ENCODE measurements around the gene GPR15. TPM values are rescaled to one million over a fixed set of nuclear protein-coding genes. Genes with fewer than 3 reads are reported as not detected.

Gene GPR15
- total RNA-seq, 1 donor from 2014 or later: not detected

DNA sequence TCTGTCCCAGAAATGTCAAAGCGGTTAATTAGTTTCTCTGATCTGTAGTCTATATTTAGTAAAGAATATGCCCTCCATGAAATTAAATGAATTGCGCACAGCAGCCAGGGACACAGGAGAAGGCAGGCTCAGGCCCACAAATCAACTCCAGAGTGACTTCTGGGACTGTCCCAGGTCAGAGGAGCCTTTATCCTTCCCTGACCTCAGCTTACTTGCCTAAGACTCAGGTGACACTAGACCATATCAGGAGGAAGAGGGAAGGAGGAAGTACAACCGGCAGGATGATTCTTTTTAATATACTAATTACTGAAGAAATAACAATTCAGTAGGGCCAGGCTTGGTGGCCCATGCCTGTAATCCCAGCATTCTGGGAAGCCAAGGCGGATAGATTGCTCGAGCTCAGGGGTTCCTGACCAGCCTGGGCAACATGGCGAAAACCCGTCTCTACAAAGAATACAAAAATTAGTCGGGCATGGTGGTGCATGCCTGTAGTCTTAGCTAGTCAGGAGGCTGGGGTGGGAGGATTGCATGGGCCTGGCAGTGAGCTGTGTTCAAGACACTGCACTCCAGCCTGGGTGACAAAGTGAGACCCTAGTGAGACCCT, 1.8 kb upstream of the GPR15 start:
- DNase-seq (ENCODE audit: low spot score): no peak
- ATAC-seq: no peak

DNA sequence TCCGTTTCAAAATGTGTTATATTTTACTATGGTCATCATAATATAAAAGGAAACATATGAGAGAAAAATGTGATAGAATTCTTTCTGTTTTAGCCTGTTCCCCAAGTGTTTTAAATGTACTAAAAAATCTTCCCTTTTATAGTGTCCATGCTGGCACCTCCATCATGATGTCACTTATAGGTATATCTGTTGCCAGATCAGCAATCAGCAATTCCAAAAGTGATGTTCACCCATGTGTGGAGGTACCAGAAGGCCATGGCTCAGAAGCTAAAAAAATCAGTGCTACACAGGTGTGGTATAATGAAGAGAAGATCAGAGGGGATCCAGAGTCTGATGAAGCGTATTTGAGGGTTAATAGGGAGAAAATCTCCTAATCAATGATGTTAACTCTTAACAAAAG, 1.1 kb upstream of the GPR15 start:
- DNase-seq (ENCODE audit: low spot score) (no peak), ATAC-seq (no peak)

DNA sequence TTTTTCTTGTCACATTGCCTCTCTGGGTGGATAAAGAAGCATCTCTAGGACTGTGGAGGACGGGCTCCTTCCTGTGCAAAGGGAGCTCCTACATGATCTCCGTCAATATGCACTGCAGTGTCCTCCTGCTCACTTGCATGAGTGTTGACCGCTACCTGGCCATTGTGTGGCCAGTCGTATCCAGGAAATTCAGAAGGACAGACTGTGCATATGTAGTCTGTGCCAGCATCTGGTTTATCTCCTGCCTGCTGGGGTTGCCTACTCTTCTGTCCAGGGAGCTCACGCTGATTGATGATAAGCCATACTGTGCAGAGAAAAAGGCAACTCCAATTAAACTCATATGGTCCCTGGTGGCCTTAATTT, 478 bp downstream of the GPR15 start:
- no peak for ATAC-seq

DNA sequence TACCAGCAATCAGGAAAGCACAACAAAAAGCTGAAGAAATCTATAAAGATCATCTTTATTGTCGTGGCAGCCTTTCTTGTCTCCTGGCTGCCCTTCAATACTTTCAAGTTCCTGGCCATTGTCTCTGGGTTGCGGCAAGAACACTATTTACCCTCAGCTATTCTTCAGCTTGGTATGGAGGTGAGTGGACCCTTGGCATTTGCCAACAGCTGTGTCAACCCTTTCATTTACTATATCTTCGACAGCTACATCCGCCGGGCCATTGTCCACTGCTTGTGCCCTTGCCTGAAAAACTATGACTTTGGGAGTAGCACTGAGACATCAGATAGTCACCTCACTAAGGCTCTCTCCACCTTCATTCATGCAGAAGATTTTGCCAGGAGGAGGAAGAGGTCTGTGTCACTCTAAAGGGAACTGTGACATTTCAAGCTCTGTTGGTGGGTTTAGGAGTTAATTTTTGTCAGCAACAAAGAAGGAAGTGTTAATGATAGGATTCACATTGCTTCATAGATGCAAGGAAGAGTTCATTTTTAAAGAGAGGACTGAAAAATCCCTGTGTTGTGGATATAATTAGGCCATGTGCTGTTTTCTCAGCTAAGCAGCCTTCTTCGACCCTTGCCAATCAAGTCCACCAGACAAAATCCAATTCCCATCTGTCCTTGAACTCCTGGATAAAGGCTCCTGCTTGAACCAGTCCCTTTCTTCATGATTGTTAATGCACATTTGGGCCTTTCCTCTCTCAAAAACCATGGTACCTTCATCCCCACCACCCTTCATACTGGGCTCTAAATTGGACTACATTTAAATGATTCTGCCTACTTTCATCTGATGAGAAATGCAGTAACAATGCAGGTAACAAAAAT, 1.2 kb downstream of the GPR15 start:
- DNase-seq (ENCODE audit: low spot score): no peak
- no peak for ATAC-seq

More for the DNA sequence above, 478 bp downstream of the GPR15 start:
- no peak for DNase-seq (ENCODE audit: low spot score)

DNA sequence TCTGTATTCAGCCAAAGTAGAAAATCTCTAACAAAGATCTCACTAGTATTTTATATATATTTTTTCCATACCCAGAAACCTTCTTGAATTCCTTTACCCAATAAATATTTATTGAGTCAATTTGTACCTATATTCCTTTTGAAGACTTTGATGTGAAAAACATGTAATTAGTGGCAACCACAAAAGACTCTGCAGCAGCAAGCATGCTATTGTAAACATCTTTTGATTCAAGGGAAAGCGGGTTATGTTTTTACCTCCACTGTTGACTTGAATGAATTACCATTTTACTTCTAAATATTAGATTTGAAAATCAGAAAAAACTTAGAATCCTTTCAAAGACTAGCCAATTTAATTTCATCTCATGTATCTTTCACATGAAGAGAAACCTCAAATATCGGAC, 2.4 kb downstream of the GPR15 start:
- no peak for DNase-seq (ENCODE audit: low spot score)
- ATAC-seq: no peak

DNA sequence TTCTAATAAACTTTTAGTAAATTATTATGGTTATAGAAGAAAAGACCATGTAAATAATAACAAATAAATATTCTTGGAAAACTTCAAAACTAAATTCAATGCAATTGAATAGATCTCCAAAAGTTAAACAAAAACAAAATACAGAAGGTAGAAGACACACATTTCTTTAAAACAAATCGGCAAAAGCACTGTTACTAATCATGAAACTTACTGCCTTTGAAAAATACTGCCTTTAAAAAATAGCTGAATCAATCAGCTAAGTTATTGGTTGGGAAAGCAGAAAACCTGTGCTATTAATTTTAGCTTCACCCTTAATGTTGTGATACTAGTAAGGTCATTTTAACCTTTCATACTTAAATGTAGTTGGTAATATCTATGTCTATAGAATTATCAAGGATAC, 3.0 kb downstream of the GPR15 start:
- ATAC-seq (no peak), DNase-seq (ENCODE audit: low spot score) (no peak)

DNA sequence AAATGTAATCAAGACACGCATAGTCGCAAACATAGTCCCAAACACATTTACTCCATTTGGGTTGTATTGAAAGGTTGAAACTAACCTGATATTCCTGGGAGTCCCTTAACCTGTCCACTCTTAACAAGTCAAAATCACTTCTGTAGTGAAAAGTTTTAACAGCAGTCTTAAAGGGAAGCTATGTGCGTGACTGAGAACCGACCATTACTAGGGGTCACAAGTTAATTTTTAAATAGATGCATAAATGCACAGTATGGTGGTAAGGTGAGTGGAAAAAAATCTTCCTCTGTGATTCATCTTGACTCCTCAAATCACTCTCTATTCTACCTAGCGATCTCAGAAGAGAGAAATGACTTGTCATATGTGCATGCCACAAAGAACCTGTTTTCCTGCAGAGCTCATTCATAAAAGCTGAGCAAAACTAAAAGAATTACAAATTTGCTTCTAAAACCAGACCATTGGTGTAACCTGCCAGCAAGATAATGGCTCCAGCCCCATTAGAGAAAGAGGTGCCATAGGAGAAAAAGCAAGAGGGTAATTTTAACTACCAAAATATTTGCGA, 4.8 kb downstream of the GPR15 start:
- no peak for DNase-seq (ENCODE audit: low spot score)
- no peak for ATAC-seq

DNA sequence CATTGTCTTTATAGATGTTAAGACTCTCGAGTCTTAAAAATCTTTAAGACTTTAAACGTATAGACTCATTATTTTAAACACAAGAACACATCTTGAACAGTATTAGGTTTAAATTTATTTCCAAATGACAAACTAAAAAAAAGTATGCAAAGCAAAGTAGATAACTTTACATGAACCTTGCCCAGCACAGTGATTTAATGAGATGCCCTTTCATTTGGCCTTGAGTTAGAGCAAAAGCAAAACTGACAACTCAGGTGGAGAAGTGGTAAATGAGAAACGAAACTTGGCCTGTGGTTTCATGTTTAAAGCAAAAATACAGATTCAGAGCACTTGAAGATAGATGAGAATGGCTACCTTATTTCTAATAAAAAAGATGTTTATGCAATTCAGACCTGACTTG, 8.6 kb downstream of the GPR15 start:
- no peak for DNase-seq (ENCODE audit: low spot score)
- no peak for ATAC-seq

DNA sequence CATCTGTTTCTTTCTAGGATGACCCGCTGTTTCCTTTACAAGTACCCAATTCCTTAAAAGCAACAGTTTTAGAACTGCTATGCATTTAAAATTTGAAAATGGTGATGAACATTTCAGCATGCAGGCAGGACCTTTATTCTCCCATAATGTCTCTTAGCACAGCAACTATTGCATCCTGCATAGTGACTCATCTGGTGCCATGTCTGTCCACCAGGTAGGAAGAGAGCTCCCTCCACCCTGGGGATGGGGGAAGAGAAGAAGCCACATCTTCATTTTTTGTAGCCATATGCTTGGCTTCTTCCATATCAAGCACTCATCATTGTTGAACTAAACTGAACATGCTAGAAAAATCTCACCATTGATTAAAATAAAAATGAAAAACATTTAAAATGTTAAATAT, 9.9 kb downstream of the GPR15 start:
- DNase-seq (ENCODE audit: low spot score) (no peak), ATAC-seq (no peak)

DNA sequence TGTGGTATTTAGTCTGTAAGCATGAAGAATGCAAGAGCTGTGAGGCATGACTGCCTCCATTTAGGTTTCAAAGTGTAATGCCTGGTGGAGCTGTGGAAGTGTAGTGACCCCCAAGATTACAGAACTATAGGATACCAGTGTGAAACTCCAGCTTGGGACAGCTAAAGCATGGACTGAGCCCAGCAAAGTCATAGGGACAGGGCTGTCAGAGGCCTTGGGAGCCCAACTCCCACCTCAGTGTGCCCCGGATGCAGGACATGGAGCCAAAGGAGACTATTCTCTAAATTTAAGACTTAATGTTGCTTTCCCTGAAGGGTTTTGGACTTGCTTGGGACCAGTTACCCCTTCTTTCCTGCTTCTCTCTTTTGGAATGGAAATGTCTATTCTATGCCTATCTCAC, 10.8 kb downstream of the GPR15 start:
- DNase-seq (ENCODE audit: low spot score) (no peak), ATAC-seq (no peak)

DNA sequence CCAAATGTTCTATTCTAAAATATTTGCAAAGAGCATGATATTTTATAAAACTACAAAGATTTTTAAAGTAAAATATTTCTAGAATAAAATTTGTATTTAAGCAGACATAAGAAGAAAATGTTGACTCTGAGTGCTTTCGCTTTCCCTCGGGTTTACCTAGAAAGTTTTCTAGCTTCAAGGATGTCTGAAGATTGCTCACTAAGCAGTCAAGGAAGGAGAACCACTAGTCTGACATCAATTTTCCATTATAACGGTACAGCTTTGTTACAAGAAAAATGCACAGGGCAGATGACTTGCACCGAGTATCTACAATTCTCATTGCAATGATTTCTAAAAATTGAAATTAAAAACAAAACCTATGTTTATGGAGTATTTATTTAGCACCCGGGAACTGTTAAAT, 14.2 kb downstream of the GPR15 start:
- no peak for DNase-seq (ENCODE audit: low spot score)
- ATAC-seq: no peak

DNA sequence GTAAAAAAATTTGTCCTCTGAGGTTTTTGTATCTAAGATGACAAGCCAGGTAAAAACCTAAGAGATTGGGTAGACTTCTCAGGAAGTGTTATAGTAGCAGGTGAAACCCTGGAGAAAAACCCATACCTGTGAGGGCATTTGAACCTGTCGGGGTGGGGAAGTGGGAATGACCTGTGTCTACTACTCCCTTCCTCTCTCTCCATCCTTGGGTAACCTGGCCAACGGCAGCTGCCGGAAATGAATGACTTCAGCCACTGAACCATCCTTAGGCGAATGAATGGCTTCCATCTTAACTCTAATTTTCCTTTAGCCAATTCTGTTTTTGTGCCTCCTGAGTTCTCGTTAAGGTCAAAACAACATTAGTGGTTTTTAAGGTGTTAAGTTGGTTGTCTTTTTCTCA, 16.8 kb downstream of the GPR15 start:
- ATAC-seq: no peak
- DNase-seq (ENCODE audit: low spot score): no peak

DNA sequence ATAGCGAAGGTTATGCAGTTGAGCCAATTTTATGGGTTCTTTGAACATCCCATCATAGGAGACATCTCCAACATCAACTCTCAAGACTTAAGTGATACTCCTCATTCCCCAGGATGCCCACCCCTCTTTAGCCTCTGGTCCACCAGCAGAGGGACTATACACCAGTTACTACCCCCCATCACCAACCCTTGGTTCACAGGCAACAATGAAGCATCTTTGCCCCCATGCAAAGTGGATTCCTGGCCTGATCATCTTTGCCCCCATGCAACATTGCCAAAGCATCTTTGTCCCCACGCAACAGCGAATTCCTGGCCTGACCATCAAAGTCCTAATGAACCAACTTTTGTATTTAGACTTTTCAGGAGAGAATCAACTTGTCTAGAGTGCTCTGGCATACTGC, 19.1 kb downstream of the GPR15 start:
- DNase-seq (ENCODE audit: low spot score) (no peak), ATAC-seq (no peak)

DNA sequence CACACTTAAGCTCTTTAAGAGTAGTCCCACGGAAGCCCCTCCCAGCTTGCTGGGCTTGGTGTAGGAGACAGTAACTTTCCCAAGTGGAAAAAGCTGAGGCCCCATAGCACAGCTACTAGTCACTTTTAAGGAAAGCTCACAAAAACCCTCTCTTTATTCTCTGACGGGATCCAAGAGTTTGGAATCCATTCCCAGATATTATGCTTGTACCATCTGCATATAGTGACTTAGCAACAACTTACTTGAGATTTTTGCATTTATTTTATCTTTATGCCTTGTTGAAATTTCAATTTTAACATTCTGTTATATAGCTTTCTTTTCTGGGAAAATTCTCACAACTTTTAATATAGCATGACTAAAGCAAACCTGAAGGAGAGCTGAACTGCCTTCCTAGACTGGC, 19.5 kb downstream of the GPR15 start:
- ATAC-seq: no peak
- no peak for DNase-seq (ENCODE audit: low spot score)

DNA sequence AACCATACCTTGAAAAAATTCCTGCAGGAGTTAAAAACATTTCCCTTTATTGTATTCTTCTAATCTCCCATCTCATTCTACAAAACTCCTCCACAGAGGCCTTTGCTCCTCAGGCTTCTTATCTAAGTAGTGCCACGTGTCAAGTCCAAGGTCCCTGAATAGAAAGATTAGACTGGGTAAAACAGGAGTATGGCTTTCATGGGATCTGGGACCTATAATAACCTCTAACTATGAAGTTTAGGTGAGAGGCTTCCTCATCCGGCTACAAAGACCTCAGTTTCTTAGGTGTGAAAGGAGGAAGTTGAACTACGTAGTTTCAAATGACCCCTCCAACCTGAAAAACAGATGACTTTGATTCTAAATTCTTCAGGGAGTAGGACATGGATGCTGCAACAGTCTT, 20.0 kb downstream of the GPR15 start:
- ATAC-seq (no peak), DNase-seq (ENCODE audit: low spot score) (no peak)

DNA sequence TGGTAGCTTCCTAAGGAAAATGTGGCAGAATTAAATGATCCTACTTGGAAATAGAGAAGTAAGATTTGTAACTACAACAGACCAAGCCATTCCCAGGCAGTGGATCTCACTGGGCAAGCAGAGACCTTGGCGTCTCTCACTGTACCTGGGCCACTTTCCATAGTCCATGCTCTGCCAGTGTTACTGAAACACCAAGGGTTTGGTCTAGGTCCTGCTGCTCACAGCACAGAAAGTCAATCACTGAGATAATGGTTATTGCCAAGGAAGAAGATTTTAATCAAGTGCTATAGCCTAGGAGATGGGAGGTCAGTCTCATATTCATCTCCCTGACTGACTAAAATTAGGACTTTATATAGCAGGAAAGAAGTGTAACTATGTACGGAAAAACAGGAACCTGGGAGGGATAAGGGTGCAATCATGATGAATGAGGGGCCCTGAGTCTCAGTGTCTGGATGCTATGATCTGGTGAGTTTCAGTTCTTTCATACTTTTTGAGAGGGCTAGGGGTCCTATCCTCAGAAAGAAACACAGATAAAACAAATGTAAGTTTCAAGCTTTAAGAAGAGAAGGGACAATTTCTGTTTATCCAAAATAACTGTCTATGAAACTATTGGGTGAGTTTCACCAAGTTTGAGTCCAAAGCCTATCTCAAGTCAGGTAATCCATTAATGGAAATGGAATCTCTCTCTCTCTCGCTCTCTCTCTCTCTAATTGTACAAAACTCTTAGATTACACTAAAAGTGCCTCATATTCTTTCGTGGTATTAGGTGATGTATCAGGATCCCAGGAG, 20.6 kb downstream of the GPR15 start:
- DNase-seq (ENCODE audit: low spot score): no peak
- ATAC-seq: no peak

DNA sequence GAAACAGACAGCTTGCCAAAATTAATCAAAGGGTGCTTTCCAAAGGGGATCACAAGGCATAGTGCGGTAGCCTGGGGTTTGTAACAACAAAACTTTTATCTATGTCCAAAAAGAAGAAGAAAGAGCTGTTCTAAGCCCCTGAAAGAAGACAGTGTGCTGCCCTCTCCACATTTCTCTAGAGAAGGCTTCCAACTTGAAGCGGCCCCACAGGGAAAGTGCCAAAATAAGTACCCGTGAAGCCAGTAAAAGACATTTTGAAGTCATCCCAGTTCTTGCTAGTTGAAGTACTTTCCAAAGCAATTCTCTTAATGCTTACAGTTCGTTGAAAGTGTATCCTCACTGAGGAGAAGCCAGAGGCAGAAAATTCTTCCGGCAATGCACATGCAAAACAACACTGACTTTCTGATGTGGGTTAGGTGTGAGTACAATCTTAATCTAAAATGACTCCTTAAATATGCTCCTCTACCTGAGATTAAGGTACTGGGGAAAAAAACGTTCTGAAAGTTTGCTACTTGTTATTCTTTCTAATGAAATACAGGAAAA, 21.3 kb downstream of the GPR15 start:
- DNase-seq (ENCODE audit: low spot score) (no peak), ATAC-seq (no peak)

DNA sequence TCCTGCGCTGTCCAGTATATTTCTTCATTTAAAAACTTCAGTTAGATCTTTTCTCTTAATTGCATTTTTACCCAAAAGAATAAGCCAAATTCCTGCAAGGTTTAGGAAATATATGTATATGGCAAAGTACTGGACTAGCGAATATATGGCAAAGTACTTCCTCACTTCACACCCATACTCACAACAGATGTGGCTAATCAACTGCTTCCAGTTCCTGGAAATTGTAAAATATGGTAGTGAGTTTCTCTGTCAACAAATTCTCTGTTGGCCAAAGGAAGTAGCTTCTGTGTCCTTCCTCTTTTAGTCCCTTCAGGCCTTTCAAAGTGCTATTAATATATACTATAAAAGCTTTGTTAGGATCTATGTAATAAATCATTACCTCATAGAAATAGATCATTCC, 22.0 kb downstream of the GPR15 start:
- DNase-seq (ENCODE audit: low spot score): no peak
- ATAC-seq: no peak

DNA sequence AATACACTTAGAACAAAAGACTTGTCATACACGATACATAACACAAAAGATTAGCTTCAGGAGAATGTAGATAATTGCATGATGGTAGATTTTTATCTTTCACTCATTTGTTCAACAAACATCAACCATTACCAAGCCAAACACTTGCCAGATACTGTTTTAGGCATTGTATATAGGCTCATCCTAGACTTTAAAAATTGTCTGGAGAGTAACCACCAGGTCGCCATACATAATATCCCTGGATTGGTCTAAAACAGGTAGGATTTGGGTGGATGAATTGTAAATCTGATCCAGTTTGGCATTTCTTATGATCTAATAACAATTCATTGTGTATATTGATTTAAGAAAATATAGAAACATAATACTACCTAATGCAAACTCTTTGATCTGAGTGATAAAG, 22.8 kb downstream of the GPR15 start:
- no peak for DNase-seq (ENCODE audit: low spot score)
- no peak for ATAC-seq

DNA sequence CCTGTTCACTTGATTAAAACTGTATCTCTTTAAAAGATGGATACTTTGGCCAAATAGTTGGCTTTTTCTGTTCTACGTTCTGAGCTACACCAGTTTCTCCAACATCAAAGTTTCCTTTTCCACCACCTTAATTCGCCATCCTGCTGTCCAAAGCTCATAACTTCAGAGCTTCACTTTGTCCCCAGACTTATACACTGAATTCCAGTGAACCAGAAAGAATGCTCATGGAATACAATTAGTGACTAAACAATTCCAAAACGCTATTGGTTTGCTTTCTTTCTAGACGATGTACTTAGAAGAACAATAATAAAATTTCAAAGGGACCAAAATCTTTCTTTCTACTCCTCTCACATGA, 23.2 kb downstream of the GPR15 start:
- ATAC-seq (no peak), DNase-seq (ENCODE audit: low spot score) (no peak)

All from left lobe of liver (tissue), 2 donors.